K562 (cell line): ENCODE data around the gene SLC1A5.

ENCODE experiments used
- CTCF ChIP-seq, 3 experiments: IDR thresholded peaks in 2 of 3; conservative IDR thresholded peaks in 1 of 3; 2 replicates each; pipeline ENCODE4 v1.5.1; 2011 to 2012; ENCODE audit warnings: low read length in 3 of 3, mild to moderate bottlenecking in 3 of 3, control low read depth in 2 of 3, improper control_type of control experiment in 1 of 3, inconsistent platforms in 1 of 3, low read depth in 1 of 3, mixed read lengths in 1 of 3, moderate library complexity in 1 of 3; ENCODE audit not compliant: insufficient read depth in 2 of 3
- E2F5 ChIP-seq: sonication (generic); formaldehyde crosslinking; IDR thresholded peaks from 2 replicates; pipeline ENCODE4 v1.8.0; 2022; ENCODE audit warnings: mild to moderate bottlenecking, missing genetic modification reagents
- GABPA ChIP-seq: fragments of 200-800 bp; sonication (Bioruptor generic); conservative IDR thresholded peaks from 2 replicates; pipeline ENCODE4 v1.6.1; 2016; ENCODE audit warnings: low read depth, missing genetic modification characterization, missing compliant biosample characterization
- ZNF133 ChIP-seq: fragments of 250-450 bp; sonication (Bioruptor Pico); IDR thresholded peaks from 2 replicates; pipeline ENCODE4 v1.4.0; 2020; ENCODE audit warnings: mild to moderate bottlenecking
- ZNF318 ChIP-seq, 2 experiments: fragments of 450-650 bp; IDR thresholded peaks; 2 replicates each; pipeline ENCODE4 v1.6.1; 2016; ENCODE audit warnings: mild to moderate bottlenecking in 2 of 2, borderline replicate concordance in 1 of 2, low read depth in 1 of 2, moderate library complexity in 1 of 2

- TF ChIP-seq E2F5 (CRISPR knock-in tag) (no peak), GABPA (tag) (no peak), CTCF (IDR thresholded peaks at IDR 0.05 in 2 of 3, conservative IDR thresholded peaks at IDR 0.05 in 1 of 3; ENCODE audit: insufficient read depth in 2 of 3, low read depth in 1 of 3, low read length in 3 of 3) (no peak), ZNF318 (IDR thresholded peaks at IDR 0.05; ENCODE audit: borderline replicate concordance in 1 of 2, low read depth in 1 of 2) (no peak), ZNF133 (CRISPR knock-in tag) (no peak)
Observed at GRCh38 chr19:46825731-46826055, 37.3 kb upstream of the SLC1A5 start.
